Measurements from ENCODE around the gene PANX2.

The PANX2 gene

GRCh38 chr22:50183141-50183971 lies 12.8 kb downstream of the PANX2 start:
- DNase-seq (ENCODE audit: insufficient read length, low spot score) (no peak), FAIRE-seq (no peak)

GRCh38 chr22:50184004-50184901 lies 13.7 kb downstream of the PANX2 start:
- DNase-seq (ENCODE audit: insufficient read length, low spot score) (no peak), FAIRE-seq (no peak)

GRCh38 chr22:50184902-50185374 lies 14.4 kb downstream of the PANX2 start:
- no peak for DNase-seq (ENCODE audit: insufficient read length, low spot score)
- FAIRE-seq, result no peak

- peak; percentile 95 for DNase-seq (ENCODE audit: insufficient read length, low spot score)
- peak; percentile 44 for FAIRE-seq
These were observed 15.0 kb downstream of the PANX2 start, which contains the start of gene TRABD for GRCh38 chr22:50185375-50186087. TSS of gene TRABD (plus strand) at chr22:50185913. CDS start at chr22:50193061, 7,148 bp downstream.

GRCh38 chr22:50186181-50186714 lies 15.7 kb downstream of the PANX2 start:
- FAIRE-seq (no peak), DNase-seq (ENCODE audit: insufficient read length, low spot score) (no peak)

- DNase-seq (ENCODE audit: insufficient read length, low spot score) (no peak), FAIRE-seq (peak; percentile 97)
These were observed 16.4 kb downstream of the PANX2 start for GRCh38 chr22:50186761-50187523.

- FAIRE-seq (no peak), DNase-seq (ENCODE audit: insufficient read length, low spot score) (no peak)
These were observed 17.8 kb downstream of the PANX2 start for GRCh38 chr22:50188356-50188755.

- DNase-seq (ENCODE audit: insufficient read length, low spot score) (no peak), FAIRE-seq (no peak)
These were observed 18.8 kb downstream of the PANX2 start for GRCh38 chr22:50189184-50189848.

- FAIRE-seq, result no peak
- no peak for DNase-seq (ENCODE audit: insufficient read length, low spot score)
These were observed 19.3 kb downstream of the PANX2 start for GRCh38 chr22:50189849-50190181.

GRCh38 chr22:50190182-50190940 lies 19.8 kb downstream of the PANX2 start:
- DNase-seq (ENCODE audit: insufficient read length, low spot score) (peak; percentile 74), FAIRE-seq (peak; percentile 96)

GRCh38 chr22:50190941-50191741 lies 20.6 kb downstream of the PANX2 start:
- DNase-seq (ENCODE audit: insufficient read length, low spot score) (peak; percentile 66), FAIRE-seq (no peak)

GRCh38 chr22:50192436-50193204 lies 22.1 kb downstream of the PANX2 start:
- no peak for DNase-seq (ENCODE audit: insufficient read length, low spot score)
- FAIRE-seq, result peak; percentile 90

GRCh38 chr22:50193621-50194020 lies 23.1 kb downstream of the PANX2 start:
- DNase-seq (ENCODE audit: insufficient read length, low spot score) (no peak), FAIRE-seq (no peak)

- DNase-seq (ENCODE audit: insufficient read length, low spot score) (no peak), FAIRE-seq (no peak)
These were observed 23.7 kb downstream of the PANX2 start for GRCh38 chr22:50194037-50194805.

GRCh38 chr22:50196256-50196655 lies 25.7 kb downstream of the PANX2 start:
- FAIRE-seq (no peak), DNase-seq (ENCODE audit: insufficient read length, low spot score) (no peak)
